ENCODE results near the gene JADE2.

DNA sequence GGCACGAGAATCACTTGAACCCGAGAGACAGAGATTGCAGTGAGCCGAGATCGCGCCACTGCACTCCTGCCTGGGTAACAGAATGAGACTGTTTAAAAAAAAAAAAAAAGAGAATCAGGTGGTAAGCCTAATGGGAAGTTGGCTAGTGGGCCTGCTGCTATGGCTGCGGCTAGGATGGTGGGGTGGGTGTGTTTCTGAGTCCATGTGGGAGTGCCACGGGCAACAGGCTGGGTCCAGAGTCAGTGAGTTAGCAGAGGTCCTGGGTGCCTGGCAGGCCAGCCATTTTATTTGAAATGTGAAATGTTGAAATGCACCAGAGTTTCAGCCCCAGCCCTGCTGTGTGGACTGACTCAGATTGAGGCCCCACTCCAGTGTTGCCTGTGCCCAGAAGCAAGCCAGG is 37.8 kb downstream of the JADE2 start:
- TF ChIP-seq, protein P1, sequence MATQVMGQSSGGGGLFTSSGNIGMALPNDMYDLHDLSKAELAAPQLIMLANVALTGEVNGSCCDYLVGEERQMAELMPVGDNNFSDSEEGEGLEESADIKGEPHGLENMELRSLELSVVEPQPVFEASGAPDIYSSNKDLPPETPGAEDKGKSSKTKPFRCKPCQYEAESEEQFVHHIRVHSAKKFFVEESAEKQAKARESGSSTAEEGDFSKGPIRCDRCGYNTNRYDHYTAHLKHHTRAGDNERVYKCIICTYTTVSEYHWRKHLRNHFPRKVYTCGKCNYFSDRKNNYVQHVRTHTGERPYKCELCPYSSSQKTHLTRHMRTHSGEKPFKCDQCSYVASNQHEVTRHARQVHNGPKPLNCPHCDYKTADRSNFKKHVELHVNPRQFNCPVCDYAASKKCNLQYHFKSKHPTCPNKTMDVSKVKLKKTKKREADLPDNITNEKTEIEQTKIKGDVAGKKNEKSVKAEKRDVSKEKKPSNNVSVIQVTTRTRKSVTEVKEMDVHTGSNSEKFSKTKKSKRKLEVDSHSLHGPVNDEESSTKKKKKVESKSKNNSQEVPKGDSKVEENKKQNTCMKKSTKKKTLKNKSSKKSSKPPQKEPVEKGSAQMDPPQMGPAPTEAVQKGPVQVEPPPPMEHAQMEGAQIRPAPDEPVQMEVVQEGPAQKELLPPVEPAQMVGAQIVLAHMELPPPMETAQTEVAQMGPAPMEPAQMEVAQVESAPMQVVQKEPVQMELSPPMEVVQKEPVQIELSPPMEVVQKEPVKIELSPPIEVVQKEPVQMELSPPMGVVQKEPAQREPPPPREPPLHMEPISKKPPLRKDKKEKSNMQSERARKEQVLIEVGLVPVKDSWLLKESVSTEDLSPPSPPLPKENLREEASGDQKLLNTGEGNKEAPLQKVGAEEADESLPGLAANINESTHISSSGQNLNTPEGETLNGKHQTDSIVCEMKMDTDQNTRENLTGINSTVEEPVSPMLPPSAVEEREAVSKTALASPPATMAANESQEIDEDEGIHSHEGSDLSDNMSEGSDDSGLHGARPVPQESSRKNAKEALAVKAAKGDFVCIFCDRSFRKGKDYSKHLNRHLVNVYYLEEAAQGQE (IDR thresholded peaks at IDR 0.05) = no peak
- TF ChIP-seq CTCF (IDR thresholded peaks at IDR 0.05; ENCODE audit: low read depth, low read length, missing input control) (no peak), FOXA1 (IDR thresholded peaks at IDR 0.05) (no peak), YY1 (IDR thresholded peaks at IDR 0.05) (no peak), RXRA (IDR thresholded peaks at IDR 0.05) (no peak), JUND (IDR thresholded peaks at IDR 0.05) (no peak), RAD21 (IDR thresholded peaks at IDR 0.05) (no peak), EGR1 (IDR thresholded peaks at IDR 0.05; ENCODE audit: low read depth in 2 of 2) (no peak), TAF1 (conservative IDR thresholded peaks at IDR 0.05) (no peak), ATF3 (IDR thresholded peaks at IDR 0.05) (no peak), GABPA (IDR thresholded peaks at IDR 0.05 in 1 of 2, conservative IDR thresholded peaks at IDR 0.05 in 1 of 2) (no peak), SP1 (IDR thresholded peaks at IDR 0.05) (no peak), HNF4G (IDR thresholded peaks at IDR 0.05) (no peak)
- TF ChIP-seq, protein P2, sequence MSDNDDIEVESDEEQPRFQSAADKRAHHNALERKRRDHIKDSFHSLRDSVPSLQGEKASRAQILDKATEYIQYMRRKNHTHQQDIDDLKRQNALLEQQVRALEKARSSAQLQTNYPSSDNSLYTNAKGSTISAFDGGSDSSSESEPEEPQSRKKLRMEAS (IDR thresholded peaks at IDR 0.05) = no peak

Measured in liver (tissue), 3 donors.